ENCODE data around the gene TMA7. TPM values are rescaled to one million over a fixed set of nuclear protein-coding genes. Genes with fewer than 3 reads are reported as not detected.

TMA7 gene
- total and polyA plus RNA-seq, 2 donors (not counting 1 experiment from before 2014, with no cell fraction given) = 306 to 337 TPM

GRCh38 chr3:48429317-48429959, 10.6 kb upstream of the TMA7 start:
- Histone ChIP-seq H3K79me2 (ENCODE audit: control insufficient read depth, insufficient read depth, low read length) (no peaks in the 10 kb centered on the region), H3K4me1 (ENCODE audit: control insufficient read depth, extremely low read depth, insufficient read depth, low read length) (peaks cover 26% of the 10 kb centered on the region)
- peak; percentile 22 to 33 for DNase-seq (ENCODE audit: low read depth in 2 of 2)

GRCh38 chr3:48429960-48430707, 9.9 kb upstream of the TMA7 start, which contains the start of gene PLXNB1:
PLXNB1 (minus strand) TSS chr3:48430086; CDS start chr3:48424611, 5,475 bp downstream.
- TF ChIP-seq CTCF (conservative IDR thresholded peaks at IDR 0.05 in 1 of 2, IDR thresholded peaks at IDR 0.05 in 1 of 2; ENCODE audit: low read depth in 1 of 2, low read length in 2 of 2) = no peak
- TF ChIP-seq EZH2 (IDR thresholded peaks at IDR 0.05; ENCODE audit: low read length, missing control alignments) = no peak
- Histone ChIP-seq H3K27me3 (ENCODE audit: control insufficient read depth, insufficient read depth, low read length) (no peaks in the 10 kb centered on the region), H3K4me3 (replicated peaks in 1 of 4; ENCODE audit: control extremely low read depth in 1 of 4, insufficient read depth in 1 of 4, low read depth in 3 of 4, low read length in 4 of 4) (peak within 1 kb of the TSS; percentile 57 to 69 (median 62)), H3K4me2 (ENCODE audit: extremely low read depth, insufficient read depth, low read length) (peak within 1 kb of the TSS; percentile 92), H3K9ac (ENCODE audit: insufficient read depth, low read length) (peak within 1 kb of the TSS; percentile 75), H3K79me2 (ENCODE audit: control insufficient read depth, insufficient read depth, low read length) (no peaks in the 10 kb centered on the region), H2AFZ (ENCODE audit: low read length) (peak within 1 kb of the TSS; percentile 51), H3K9me3 (ENCODE audit: control insufficient read depth, insufficient read depth, low read depth, low read length) (no peaks in the 10 kb centered on the region), H3K27ac (ENCODE audit: insufficient read depth, low read length) (peak within 1 kb of the TSS; percentile 28), H4K20me1 (ENCODE audit: control insufficient read depth, extremely low read depth, insufficient read depth, low read length) (no peaks in the 10 kb centered on the region), H3K36me3 (ENCODE audit: control insufficient read depth, insufficient read depth, low read length) (peaks cover 7% of the 10 kb centered on the region), H3K4me1 (ENCODE audit: control insufficient read depth, extremely low read depth, insufficient read depth, low read length) (peaks cover 26% of the 10 kb centered on the region)
- DNase-seq (ENCODE audit: low read depth in 2 of 2) = peak; percentile 78 to 83

More at GRCh38 chr3:48429317-48429959, 10.6 kb upstream of the TMA7 start:
- Histone ChIP-seq H3K4me3 (replicated peaks in 1 of 4; ENCODE audit: control extremely low read depth in 1 of 4, insufficient read depth in 1 of 4, low read depth in 3 of 4, low read length in 4 of 4) (peak overlapping the region; percentile 55 to 69 (median 58)), H3K27ac (ENCODE audit: insufficient read depth, low read length) (peak overlapping the region; percentile 28), H3K36me3 (ENCODE audit: control insufficient read depth, insufficient read depth, low read length) (peaks cover 7% of the 10 kb centered on the region), H3K9me3 (ENCODE audit: control insufficient read depth, insufficient read depth, low read depth, low read length) (no peaks in the 10 kb centered on the region), H3K4me2 (ENCODE audit: extremely low read depth, insufficient read depth, low read length) (peak overlapping the region; percentile 92), H2AFZ (ENCODE audit: low read length) (peak overlapping the region; percentile 51), H4K20me1 (ENCODE audit: control insufficient read depth, extremely low read depth, insufficient read depth, low read length) (no peaks in the 10 kb centered on the region), H3K9ac (ENCODE audit: insufficient read depth, low read length) (peak overlapping the region; percentile 75), H3K27me3 (ENCODE audit: control insufficient read depth, insufficient read depth, low read length) (no peaks in the 10 kb centered on the region)
- no peak for TF ChIP-seq EZH2 (IDR thresholded peaks at IDR 0.05; ENCODE audit: low read length, missing control alignments)
- TF ChIP-seq CTCF (conservative IDR thresholded peaks at IDR 0.05 in 1 of 2, IDR thresholded peaks at IDR 0.05 in 1 of 2; ENCODE audit: low read depth in 1 of 2, low read length in 2 of 2) = no peak

GRCh38 chr3:48430708-48431101, 9.4 kb upstream of the TMA7 start:
- no peaks in the 10 kb centered on the region for H3K27me3 ChIP-seq (ENCODE audit: control insufficient read depth, insufficient read depth, low read length)
- no peaks in the 10 kb centered on the region for H4K20me1 ChIP-seq (ENCODE audit: control insufficient read depth, extremely low read depth, insufficient read depth, low read length)
- H3K9me3 ChIP-seq (ENCODE audit: control insufficient read depth, insufficient read depth, low read depth, low read length) = no peaks in the 10 kb centered on the region
- no peak overlapping the region for H3K9ac ChIP-seq (ENCODE audit: insufficient read depth, low read length)
- no peak for DNase-seq (ENCODE audit: low read depth in 2 of 2)
- H2AFZ ChIP-seq (ENCODE audit: low read length) = no peak overlapping the region
- peaks cover 25% of the 10 kb centered on the region for H3K4me1 ChIP-seq (ENCODE audit: control insufficient read depth, extremely low read depth, insufficient read depth, low read length)
- peaks cover 7% of the 10 kb centered on the region for H3K36me3 ChIP-seq (ENCODE audit: control insufficient read depth, insufficient read depth, low read length)
- H3K4me2 ChIP-seq (ENCODE audit: extremely low read depth, insufficient read depth, low read length) = no peak overlapping the region
- H3K79me2 ChIP-seq (ENCODE audit: control insufficient read depth, insufficient read depth, low read length) = no peaks in the 10 kb centered on the region
- H3K27ac ChIP-seq (ENCODE audit: insufficient read depth, low read length) = no peak overlapping the region
- TF ChIP-seq EZH2 (IDR thresholded peaks at IDR 0.05; ENCODE audit: low read length, missing control alignments) = no peak
- TF ChIP-seq CTCF (conservative IDR thresholded peaks at IDR 0.05 in 1 of 2, IDR thresholded peaks at IDR 0.05 in 1 of 2; ENCODE audit: low read depth in 1 of 2, low read length in 2 of 2) = no peak
- no peak overlapping the region for H3K4me3 ChIP-seq (replicated peaks in 1 of 4; ENCODE audit: control extremely low read depth in 1 of 4, insufficient read depth in 1 of 4, low read depth in 3 of 4, low read length in 4 of 4)
